Astrocyte (in vitro differentiated cells and primary cell): ENCODE measurements around the gene APOOL.

ENCODE experiments used
- EZH2 ChIP-seq: IDR thresholded peaks from 2 replicates; pipeline ENCODE4 v1.6.1; 2012; ENCODE audit warnings: mild to moderate bottlenecking, low read length, inconsistent platforms; ENCODE audit not compliant: insufficient read depth
- TF ChIP-seq, protein P1 (sequence below): IDR thresholded peaks from 2 replicates; pipeline ENCODE4 v1.5.1; 2011; ENCODE audit warnings: low read depth, mild to moderate bottlenecking, inconsistent platforms, low read length, moderate library complexity; ENCODE audit not compliant: insufficient read depth

DNA sequence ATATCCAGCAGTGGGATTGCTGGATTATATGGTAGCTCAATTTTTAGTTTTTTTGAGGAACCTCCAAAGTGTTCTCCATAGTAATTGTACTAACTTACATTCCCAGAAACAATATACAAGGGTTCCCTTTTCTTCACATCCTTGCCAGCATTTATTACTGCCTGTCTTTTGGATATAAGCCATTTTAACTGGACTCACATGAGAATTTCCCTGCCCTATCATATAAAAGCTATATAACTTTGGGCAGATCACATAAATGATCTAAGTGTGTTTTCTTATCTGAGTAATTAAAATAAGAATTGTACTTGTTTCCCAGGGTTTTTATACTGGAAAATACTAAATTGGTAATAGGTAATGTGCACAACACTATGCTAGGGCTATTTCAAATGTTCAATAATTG, 25.4 kb downstream of the APOOL start:
- TF ChIP-seq, protein P1, sequence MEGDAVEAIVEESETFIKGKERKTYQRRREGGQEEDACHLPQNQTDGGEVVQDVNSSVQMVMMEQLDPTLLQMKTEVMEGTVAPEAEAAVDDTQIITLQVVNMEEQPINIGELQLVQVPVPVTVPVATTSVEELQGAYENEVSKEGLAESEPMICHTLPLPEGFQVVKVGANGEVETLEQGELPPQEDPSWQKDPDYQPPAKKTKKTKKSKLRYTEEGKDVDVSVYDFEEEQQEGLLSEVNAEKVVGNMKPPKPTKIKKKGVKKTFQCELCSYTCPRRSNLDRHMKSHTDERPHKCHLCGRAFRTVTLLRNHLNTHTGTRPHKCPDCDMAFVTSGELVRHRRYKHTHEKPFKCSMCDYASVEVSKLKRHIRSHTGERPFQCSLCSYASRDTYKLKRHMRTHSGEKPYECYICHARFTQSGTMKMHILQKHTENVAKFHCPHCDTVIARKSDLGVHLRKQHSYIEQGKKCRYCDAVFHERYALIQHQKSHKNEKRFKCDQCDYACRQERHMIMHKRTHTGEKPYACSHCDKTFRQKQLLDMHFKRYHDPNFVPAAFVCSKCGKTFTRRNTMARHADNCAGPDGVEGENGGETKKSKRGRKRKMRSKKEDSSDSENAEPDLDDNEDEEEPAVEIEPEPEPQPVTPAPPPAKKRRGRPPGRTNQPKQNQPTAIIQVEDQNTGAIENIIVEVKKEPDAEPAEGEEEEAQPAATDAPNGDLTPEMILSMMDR = no peak
- no peak for TF ChIP-seq EZH2
